Neural crest cell (in vitro differentiated cells): ENCODE results near the gene TSTD2. TPM values are rescaled to one million over a fixed set of nuclear protein-coding genes. Genes with fewer than 3 reads are reported as not detected.

ENCODE experiments used
- DNase-seq: peaks from one replicate; pipeline ENCODE4 v3.0.0; 2021; ENCODE audit warnings: low read depth, mixed read lengths, low spot score
- H3K27ac Mint-ChIP-seq: one replicate; pipeline ENCODE4 v1.8.0; 2021; ENCODE audit warnings: mild to moderate bottlenecking, mixed read lengths; ENCODE audit not compliant: unreplicated experiment
- H3K27me3 Mint-ChIP-seq: 2 replicates; pipeline ENCODE4 v1.8.0; 2021; ENCODE audit warnings: low read depth, mild to moderate bottlenecking, mixed read lengths
- H3K36me3 Mint-ChIP-seq: 2 replicates; pipeline ENCODE4 v1.8.0; 2021; ENCODE audit warnings: low read depth, mild to moderate bottlenecking, mixed read lengths
- H3K4me1 Mint-ChIP-seq: 2 replicates; pipeline ENCODE4 v1.8.0; 2021; ENCODE audit warnings: mixed read lengths
- H3K4me3 Mint-ChIP-seq: one replicate; pipeline ENCODE4 v1.8.0; 2021; ENCODE audit warnings: mild to moderate bottlenecking, mixed read lengths
- H3K9me3 Mint-ChIP-seq: 2 replicates; pipeline ENCODE4 v1.8.0; 2021; ENCODE audit warnings: mixed read lengths
- total RNA-seq: library from RNA; stranded (reverse); gene quantifications from 2 replicates; pipeline ENCODE4 v1.2.1, GENCODE V29; 2021
- TF ChIP-seq, protein P1 (sequence below): fragments of 200-600 bp; sonication (generic); conservative IDR thresholded peaks from 2 replicates; pipeline ENCODE4 v1.5.0; 2021; ENCODE audit warnings: antibody characterized with exemption, mild to moderate bottlenecking

TSTD2 gene
- total RNA-seq, 1 donor from 2014 or later: 24.4 TPM

- DNase-seq: no peak
- peaks cover 4% of the 10 kb centered on the region for H3K4me1 Mint-ChIP-seq
- peaks cover 2% of the 10 kb centered on the region for H3K27me3 Mint-ChIP-seq
- no peaks in the 10 kb centered on the region for H3K9me3 Mint-ChIP-seq
- H3K4me3 Mint-ChIP-seq: no peak overlapping the region
- TF ChIP-seq, protein P1, sequence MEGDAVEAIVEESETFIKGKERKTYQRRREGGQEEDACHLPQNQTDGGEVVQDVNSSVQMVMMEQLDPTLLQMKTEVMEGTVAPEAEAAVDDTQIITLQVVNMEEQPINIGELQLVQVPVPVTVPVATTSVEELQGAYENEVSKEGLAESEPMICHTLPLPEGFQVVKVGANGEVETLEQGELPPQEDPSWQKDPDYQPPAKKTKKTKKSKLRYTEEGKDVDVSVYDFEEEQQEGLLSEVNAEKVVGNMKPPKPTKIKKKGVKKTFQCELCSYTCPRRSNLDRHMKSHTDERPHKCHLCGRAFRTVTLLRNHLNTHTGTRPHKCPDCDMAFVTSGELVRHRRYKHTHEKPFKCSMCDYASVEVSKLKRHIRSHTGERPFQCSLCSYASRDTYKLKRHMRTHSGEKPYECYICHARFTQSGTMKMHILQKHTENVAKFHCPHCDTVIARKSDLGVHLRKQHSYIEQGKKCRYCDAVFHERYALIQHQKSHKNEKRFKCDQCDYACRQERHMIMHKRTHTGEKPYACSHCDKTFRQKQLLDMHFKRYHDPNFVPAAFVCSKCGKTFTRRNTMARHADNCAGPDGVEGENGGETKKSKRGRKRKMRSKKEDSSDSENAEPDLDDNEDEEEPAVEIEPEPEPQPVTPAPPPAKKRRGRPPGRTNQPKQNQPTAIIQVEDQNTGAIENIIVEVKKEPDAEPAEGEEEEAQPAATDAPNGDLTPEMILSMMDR: no peak
- H3K27ac Mint-ChIP-seq: no peak overlapping the region
- H3K36me3 Mint-ChIP-seq: peaks cover 2% of the 10 kb centered on the region
Observed at GRCh38 chr9:97599314-97599846, 33.8 kb downstream of the TSTD2 start.

DNA sequence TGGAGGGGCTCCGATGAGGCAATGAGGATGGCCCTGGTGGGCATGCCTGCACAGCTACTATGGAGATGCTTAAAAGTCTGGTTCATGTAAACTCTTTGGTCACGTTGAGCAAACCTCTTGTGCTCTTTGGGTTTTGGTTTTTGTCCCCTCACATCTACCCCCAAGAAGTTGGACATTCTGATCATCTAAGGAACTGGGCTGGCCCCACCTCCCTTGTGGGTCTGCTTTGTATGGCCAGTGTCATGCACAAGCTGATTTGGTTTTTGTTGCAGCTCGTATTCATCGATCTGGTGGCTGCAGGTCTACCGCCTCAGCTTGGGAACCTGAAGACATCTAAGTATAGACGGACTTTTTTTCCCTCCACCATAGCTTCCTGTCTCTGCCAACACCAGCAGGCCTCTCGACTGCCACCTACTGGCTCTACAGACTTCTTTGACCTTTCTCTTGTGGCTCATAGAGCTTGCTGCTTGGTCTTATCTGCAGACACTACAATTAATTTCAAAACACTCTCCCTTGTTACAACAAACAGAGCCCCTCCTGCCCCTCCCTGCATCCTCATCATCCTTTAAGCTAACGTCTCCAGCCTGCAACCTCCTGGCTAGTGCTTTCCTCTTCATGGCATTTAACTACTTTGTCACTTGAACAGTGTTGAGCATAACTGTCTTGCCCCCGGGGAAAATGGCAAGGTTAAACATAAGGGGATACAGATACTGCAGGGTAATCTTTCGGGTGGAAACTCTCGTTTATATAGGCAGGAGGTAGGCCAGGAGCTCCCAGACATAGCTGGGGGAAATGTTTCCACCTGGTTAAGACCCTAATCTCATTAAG, 34.5 kb downstream of the TSTD2 start:
- no peak overlapping the region for H3K27ac Mint-ChIP-seq

DNA sequence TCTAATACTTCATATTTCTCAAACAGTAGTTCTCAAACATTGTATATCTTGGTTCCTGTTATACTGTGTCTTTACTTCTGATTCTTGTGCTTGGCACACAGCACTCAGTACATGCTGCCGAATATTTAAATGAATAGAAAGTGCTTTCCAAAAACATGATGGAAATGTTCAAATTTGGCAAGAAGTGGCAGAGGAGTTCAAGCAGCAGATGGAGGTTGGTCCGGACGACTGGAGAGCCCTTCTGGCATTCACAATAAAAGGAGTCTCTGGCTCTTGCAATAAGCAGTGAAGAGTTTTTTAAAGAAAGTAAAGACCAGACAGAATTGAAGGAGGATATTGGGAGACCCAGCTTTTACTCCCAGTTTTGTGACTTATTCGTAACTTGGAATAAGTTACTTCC, 36.3 kb downstream of the TSTD2 start:
- Mint-ChIP-seq H3K27me3 (peaks cover 2% of the 10 kb centered on the region), H3K4me1 (peaks cover 4% of the 10 kb centered on the region), H3K4me3 (no peak overlapping the region), H3K36me3 (peaks cover 2% of the 10 kb centered on the region), H3K27ac (no peak overlapping the region), H3K9me3 (no peaks in the 10 kb centered on the region)
- TF ChIP-seq, protein P1: no peak
- no peak for DNase-seq

More for the DNA sequence above, 34.5 kb downstream of the TSTD2 start:
- peak; percentile 69 for DNase-seq
- H3K9me3 Mint-ChIP-seq: no peaks in the 10 kb centered on the region
- H3K4me1 Mint-ChIP-seq: peaks cover 4% of the 10 kb centered on the region
- TF ChIP-seq, protein P1: peak; percentile 87
- H3K36me3 Mint-ChIP-seq: peaks cover 2% of the 10 kb centered on the region
- peak overlapping the region; percentile 32 for H3K4me3 Mint-ChIP-seq
- peaks cover 2% of the 10 kb centered on the region for H3K27me3 Mint-ChIP-seq

GRCh38 chr9:97594381-97594921, 38.7 kb downstream of the TSTD2 start:
- Mint-ChIP-seq H3K27me3 (peaks cover 4% of the 10 kb centered on the region), H3K36me3 (no peaks in the 10 kb centered on the region), H3K27ac (no peak overlapping the region), H3K9me3 (no peaks in the 10 kb centered on the region), H3K4me1 (peaks cover 4% of the 10 kb centered on the region), H3K4me3 (no peak overlapping the region)
- DNase-seq: no peak
- TF ChIP-seq, protein P1: no peak

- no peak for DNase-seq
- Mint-ChIP-seq H3K4me1 (peaks cover 4% of the 10 kb centered on the region), H3K4me3 (no peak overlapping the region), H3K27ac (no peak overlapping the region), H3K36me3 (no peaks in the 10 kb centered on the region), H3K27me3 (peaks cover 4% of the 10 kb centered on the region), H3K9me3 (no peaks in the 10 kb centered on the region)
- TF ChIP-seq, protein P1: no peak
Observed at GRCh38 chr9:97593960-97594359, 39.2 kb downstream of the TSTD2 start.
